ENCODE results near the gene SIM2.

Gene SIM2

DNA sequence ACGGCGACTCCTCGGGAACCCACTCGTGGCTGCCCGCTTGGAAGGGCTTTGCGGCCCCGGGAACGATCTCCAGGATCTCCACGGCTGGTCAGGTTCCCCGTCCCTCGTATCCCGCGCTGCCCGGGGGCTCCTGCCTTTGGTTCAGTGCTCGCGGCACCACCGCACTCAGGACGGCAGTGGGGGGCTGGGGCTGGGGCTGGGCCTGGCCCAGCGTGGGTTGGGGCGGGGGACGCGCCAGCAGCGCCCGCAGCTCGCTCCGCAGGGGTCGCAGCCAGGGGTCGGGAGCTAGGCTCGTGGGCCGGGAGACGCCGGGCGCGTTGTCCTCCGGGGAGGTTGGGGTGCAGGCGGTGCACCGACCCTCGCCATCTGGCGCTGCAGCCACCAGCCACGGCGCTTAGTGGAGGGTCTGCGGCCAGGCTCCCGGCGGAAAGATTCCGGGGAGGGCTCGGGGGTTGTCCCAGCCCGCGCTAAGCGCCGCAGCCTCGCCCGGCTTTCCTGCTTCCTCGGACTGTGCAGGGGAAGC is 8.9 kb downstream of the SIM2 start:
- DNase-seq, result no peak
- TF ChIP-seq GATA1 (IDR thresholded peaks at IDR 0.05; ENCODE audit: low read depth, low read length) (no peak), POLR2A (IDR thresholded peaks at IDR 0.05; ENCODE audit: low read length) (no peak)

DNA sequence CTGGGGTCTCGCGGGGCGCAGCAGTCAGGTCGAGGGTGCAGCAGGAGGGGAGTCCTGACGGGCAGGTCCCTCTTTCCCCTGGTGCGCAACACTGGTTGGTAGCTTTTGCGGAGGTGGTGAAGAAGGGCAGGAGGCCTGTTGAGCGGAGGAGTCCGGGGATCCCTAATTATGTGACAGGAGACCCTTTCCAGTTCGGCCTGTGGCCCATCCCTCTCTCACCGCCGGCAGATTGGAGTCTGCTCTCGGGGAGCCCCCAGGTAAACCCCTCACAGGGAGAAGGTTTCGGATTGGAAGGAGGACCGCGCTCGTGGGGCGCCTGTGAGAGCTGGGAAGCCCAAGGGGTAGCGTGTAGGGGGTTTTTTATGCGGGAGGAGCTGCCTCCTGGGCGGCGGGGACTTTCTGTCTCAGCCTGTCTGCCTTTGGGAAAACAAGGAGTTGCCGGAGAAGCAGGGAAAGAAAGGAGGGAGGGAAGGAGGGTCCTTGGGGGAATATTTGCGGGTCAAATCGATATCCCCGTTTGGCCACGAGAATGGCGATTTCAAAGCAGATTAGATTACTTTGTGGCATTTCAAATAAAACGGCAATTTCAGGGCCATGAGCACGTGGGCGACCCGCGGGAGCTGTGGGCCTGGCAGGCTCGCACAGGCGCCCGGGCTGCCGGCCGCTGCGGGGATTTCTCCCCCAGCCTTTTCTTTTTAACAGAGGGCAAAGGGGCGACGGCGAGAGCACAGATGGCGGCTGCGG is 9.5 kb downstream of the SIM2 start:
- no peak for DNase-seq
- TF ChIP-seq POLR2A (IDR thresholded peaks at IDR 0.05; ENCODE audit: low read length), result no peak
- no peak for TF ChIP-seq GATA1 (IDR thresholded peaks at IDR 0.05; ENCODE audit: low read depth, low read length)

- no peak for DNase-seq
- TF ChIP-seq POLR2A (IDR thresholded peaks at IDR 0.05; ENCODE audit: low read length) (no peak), GATA1 (IDR thresholded peaks at IDR 0.05; ENCODE audit: low read depth, low read length) (no peak)
Observed at GRCh38 chr21:36709030-36709867, 10.3 kb downstream of the SIM2 start.

- DNase-seq, result no peak
- TF ChIP-seq GATA1 (IDR thresholded peaks at IDR 0.05; ENCODE audit: low read depth, low read length), result no peak
Observed at GRCh38 chr21:36709868-36710728, 11.2 kb downstream of the SIM2 start.

- no peak for DNase-seq
- TF ChIP-seq POLR2A (IDR thresholded peaks at IDR 0.05; ENCODE audit: low read length) (no peak), GATA1 (IDR thresholded peaks at IDR 0.05; ENCODE audit: low read depth, low read length) (no peak)
Observed at GRCh38 chr21:36710729-36711048, 11.8 kb downstream of the SIM2 start.

- DNase-seq, result no peak
Observed at GRCh38 chr21:36713746-36714145, 14.8 kb downstream of the SIM2 start.

GRCh38 chr21:36716387-36716786 is 17.5 kb downstream of the SIM2 start:
- no peak for TF ChIP-seq POLR2A (IDR thresholded peaks at IDR 0.05; ENCODE audit: low read length)
- no peak for TF ChIP-seq GATA1 (IDR thresholded peaks at IDR 0.05; ENCODE audit: low read depth, low read length)
- DNase-seq, result no peak

More at GRCh38 chr21:36713746-36714145, 14.8 kb downstream of the SIM2 start:
- no peak for TF ChIP-seq GATA1 (IDR thresholded peaks at IDR 0.05; ENCODE audit: low read depth, low read length)
- no peak for TF ChIP-seq POLR2A (IDR thresholded peaks at IDR 0.05; ENCODE audit: low read length)

GRCh38 chr21:36716836-36717235 is 17.9 kb downstream of the SIM2 start:
- no peak for DNase-seq
- no peak for TF ChIP-seq GATA1 (IDR thresholded peaks at IDR 0.05; ENCODE audit: low read depth, low read length)
- no peak for TF ChIP-seq POLR2A (IDR thresholded peaks at IDR 0.05; ENCODE audit: low read length)

- no peak for TF ChIP-seq POLR2A (IDR thresholded peaks at IDR 0.05; ENCODE audit: low read length)
- no peak for TF ChIP-seq GATA1 (IDR thresholded peaks at IDR 0.05; ENCODE audit: low read depth, low read length)
- DNase-seq, result no peak
Observed at GRCh38 chr21:36717976-36718375, 19.1 kb downstream of the SIM2 start.

- peak; percentile 36 to 56 for DNase-seq
- TF ChIP-seq POLR2A (IDR thresholded peaks at IDR 0.05; ENCODE audit: low read length), result no peak
- no peak for TF ChIP-seq GATA1 (IDR thresholded peaks at IDR 0.05; ENCODE audit: low read depth, low read length)
Observed at GRCh38 chr21:36718951-36719501, 20.1 kb downstream of the SIM2 start.

DNA sequence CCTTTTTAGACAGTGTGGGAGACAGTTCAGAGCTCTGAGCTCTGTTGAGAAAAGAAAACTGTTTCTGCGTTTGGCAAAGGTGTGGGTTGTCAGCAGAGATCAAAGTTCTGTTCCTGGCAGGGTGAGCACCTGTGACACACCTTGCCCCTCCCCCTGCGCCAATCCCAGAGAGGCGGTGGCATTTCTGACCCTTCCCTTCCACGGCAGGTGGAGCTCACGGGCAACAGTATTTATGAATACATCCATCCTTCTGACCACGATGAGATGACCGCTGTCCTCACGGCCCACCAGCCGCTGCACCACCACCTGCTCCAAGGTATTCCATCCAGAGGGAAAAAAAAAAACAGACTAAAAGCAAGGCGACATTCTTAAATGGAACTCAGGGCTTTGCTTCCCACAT is 20.7 kb downstream of the SIM2 start:
- no peak for TF ChIP-seq POLR2A (IDR thresholded peaks at IDR 0.05; ENCODE audit: low read length)
- no peak for TF ChIP-seq GATA1 (IDR thresholded peaks at IDR 0.05; ENCODE audit: low read depth, low read length)
- DNase-seq, result no peak

DNA sequence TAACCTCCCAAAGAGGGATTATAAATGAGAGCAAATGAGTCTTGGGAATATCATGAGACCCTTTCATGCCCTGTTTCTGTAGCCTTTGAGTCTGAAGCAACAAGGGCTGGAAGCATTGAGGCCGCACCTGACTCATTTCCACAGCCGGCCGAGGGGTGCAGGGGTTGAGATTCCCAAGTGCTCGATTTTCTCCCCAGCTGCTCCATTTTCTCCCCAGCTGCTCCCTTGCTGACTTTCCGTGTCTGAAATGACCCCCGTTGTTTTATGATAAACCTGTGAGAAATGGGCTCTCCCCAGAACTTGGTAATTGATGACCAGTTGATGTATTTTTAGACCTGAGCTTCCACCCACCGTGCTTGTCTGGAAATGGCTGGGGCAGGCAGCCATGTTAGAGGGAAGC is 22.9 kb downstream of the SIM2 start:
- TF ChIP-seq GATA1 (IDR thresholded peaks at IDR 0.05; ENCODE audit: low read depth, low read length) (no peak), POLR2A (IDR thresholded peaks at IDR 0.05; ENCODE audit: low read length) (no peak)
- DNase-seq, result no peak

Data from erythroblast (primary cell).